GM18507 (cell line): Measurements from ENCODE around the gene GLT1D1.

Source experiments
- DNase-seq: peaks from one replicate; pipeline ENCODE4 v3.0.0; 2011; ENCODE audit warnings: low read depth; ENCODE audit not compliant: insufficient read length; ENCODE audit errors: extremely low spot score
- FAIRE-seq: peaks from 2 replicates; lab custom pipeline; 2011; peaks lifted over from hg19 to GRCh38; lab: Jason Lieb, UNC

Gene GLT1D1

DNA sequence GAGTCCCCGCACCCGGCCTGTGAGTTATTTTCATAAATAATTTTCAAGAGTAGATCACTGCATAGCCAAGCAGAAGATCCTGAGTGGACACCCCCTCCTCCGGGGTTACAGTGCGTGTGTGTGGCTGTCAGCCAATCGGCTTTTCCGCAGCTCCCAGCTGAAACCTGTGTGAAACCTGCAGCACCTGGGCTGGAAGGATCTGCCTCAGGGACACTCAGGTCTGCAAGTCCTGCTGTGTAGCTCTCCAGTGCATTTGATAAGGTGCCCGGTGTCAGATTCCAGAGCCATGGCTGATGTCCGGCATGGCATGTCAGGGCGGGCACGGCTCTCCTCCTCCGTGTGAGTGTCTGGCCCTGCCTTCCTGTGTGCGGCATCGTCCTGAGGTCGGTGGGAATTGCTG, 124.8 kb downstream of the GLT1D1 start:
- FAIRE-seq (no peak), DNase-seq (no peak)

- FAIRE-seq (no peak), DNase-seq (no peak)
These were observed 127.3 kb downstream of the GLT1D1 start for GRCh38 chr12:128980623-128981022.

DNA sequence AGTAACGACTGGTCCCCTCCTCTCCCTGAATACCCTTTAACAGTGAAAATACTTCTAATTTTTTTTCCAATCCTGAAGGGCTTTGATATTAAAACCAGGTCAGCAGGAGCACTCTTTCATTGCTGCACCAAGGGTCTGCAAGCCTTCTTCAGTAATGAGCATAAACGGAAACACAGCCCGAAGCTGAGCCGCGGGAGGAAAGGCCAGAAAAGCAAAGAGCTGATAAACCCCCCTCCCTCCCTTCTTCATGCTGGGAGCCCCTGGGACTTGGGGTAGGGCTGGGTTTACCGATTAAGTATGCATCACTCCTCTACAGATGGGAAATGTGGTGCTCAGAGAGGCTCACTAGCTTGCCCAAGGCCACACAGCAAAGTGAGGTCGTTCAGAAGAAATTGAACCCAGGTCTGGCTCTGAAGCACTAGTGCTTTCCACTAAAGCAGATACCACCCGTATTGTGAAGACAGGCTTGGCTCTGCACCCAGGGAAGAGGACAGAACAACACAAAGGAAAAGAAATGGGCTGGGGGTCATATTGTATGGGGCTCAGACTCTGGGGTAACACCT, 128.8 kb downstream of the GLT1D1 start:
- FAIRE-seq (no peak), DNase-seq (no peak)

DNA sequence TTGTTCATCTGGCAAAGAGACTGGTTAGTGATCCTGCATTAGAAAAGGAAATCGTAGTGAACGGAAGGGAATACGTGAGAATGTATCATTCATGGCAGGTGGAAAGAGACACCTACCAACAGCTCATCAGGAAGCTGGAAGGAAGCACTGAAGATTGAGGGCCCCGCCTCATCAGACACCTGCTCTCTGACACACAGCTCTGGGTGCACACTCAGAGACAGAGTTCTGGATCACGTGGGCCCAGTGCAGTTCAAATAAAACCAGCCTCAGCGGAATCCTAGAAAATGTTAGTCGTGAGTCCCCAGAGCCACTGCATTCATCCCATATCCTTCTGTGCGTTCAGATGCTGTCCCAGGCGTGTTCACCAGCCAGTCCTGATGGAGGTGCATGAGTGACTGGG, 129.7 kb downstream of the GLT1D1 start:
- no peak for DNase-seq
- FAIRE-seq: no peak

DNA sequence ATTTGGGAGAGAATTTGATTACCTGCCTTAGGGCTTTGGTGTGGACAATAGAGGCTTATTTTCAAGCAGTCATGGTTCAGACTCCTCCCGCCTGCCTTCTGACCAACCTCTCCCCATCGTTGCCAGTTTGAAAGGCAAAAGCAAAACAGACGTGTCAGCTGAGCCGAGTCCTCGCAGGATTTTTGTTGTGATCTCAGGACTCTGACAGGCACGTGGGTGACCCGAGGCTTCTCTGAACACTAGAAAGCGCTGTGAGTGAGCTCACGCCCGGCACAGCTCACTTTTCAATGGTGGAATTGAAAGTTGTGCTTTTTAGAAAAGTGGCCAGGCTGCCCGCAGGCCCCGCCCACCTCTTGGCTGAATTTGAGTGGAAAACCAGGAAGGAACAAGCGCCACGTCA, 130.1 kb downstream of the GLT1D1 start:
- DNase-seq (no peak), FAIRE-seq (no peak)

DNA sequence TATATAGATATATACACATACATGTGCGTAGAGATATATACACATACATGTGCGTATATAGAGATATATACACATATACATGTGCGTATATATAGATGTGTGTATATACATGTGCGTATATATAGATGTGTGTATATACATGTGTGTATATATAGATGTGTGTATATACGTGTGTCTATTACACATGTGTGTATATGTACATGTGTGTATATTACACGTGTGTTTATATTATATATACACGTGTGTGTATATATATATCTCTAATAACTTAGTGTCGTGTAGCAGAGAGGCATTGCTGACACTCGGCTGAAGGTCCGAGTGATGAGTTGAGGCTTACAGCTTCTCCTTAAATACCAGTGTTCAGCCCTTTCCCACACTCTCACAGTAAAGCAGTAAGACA, 133.7 kb downstream of the GLT1D1 start:
- FAIRE-seq (no peak), DNase-seq (no peak)

DNA sequence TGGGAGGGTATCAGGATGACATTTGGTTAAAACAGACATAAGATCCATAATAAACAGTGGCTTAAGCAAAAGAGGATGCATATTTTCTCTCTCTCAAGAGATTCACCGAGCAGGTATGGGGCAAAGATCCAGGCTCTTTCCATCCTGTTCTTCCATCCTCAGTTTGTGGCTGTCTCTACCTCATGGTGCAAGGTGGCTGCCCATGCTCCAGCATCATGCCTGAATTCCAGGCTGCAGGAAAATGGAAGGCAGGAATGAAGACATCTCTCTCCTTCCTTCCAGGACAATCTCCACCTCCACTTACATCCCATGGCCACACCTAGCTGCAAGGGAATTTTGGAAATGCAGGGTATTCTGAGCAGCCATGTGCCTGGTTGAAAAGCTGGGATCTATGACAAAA, 136.0 kb downstream of the GLT1D1 start:
- DNase-seq: no peak
- FAIRE-seq: no peak

- FAIRE-seq (no peak), DNase-seq (no peak)
These were observed 138.4 kb downstream of the GLT1D1 start for GRCh38 chr12:128991716-128992115.

DNA sequence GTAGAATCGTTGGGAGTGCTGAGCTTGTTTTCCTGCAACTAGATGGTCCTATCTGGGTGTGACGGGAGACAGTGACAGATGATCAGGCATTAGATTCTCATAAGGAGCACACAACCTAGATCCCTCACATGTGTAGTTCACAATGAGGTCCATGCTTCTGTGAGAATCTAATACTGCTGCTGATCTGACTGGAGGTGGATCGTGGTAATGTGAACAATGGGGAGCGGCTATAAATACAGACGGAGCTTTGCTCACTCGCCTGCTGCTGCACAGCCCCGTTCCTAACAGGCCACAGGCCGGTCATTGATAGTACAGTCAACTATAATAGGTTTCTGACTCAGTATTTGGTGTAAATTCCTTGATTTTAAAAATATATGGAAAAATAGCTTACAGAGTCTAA, 138.8 kb downstream of the GLT1D1 start:
- no peak for DNase-seq
- no peak for FAIRE-seq

GRCh38 chr12:128992550-128992949, 139.3 kb downstream of the GLT1D1 start:
- FAIRE-seq: no peak
- no peak for DNase-seq

- FAIRE-seq: no peak
- DNase-seq: no peak
These were observed 141.6 kb downstream of the GLT1D1 start for GRCh38 chr12:128994856-128995255.

GRCh38 chr12:128995619-128996018, 142.3 kb downstream of the GLT1D1 start:
- DNase-seq: no peak
- no peak for FAIRE-seq

- DNase-seq (no peak), FAIRE-seq (no peak)
These were observed 148.5 kb downstream of the GLT1D1 start for GRCh38 chr12:129001826-129002225.

DNA sequence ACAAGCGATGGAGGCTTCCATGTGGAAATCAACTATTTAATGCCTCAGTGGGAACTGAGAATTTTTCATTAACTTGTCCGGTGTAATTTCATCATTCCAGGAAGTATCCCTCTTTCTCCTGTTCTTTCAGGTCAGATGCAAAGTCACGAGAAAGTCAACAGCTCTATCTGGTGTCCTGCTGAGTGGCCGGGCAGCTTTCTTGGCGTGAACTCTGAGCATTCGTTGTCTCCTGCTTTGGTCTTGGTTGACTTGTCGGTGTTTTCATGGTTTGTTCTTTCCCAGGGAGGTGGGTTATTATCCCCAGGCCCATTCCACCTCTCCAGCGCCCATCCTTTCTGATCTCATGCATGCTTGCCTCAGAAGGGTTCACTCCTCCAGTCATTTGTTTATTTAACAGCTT, 149.1 kb downstream of the GLT1D1 start:
- DNase-seq (no peak), FAIRE-seq (no peak)

GRCh38 chr12:129005416-129005815, 152.1 kb downstream of the GLT1D1 start:
- no peak for FAIRE-seq

GRCh38 chr12:129005829-129006228, 152.6 kb downstream of the GLT1D1 start:
- DNase-seq (no peak), FAIRE-seq (no peak)

More at GRCh38 chr12:129005416-129005815, 152.1 kb downstream of the GLT1D1 start:
- no peak for DNase-seq

DNA sequence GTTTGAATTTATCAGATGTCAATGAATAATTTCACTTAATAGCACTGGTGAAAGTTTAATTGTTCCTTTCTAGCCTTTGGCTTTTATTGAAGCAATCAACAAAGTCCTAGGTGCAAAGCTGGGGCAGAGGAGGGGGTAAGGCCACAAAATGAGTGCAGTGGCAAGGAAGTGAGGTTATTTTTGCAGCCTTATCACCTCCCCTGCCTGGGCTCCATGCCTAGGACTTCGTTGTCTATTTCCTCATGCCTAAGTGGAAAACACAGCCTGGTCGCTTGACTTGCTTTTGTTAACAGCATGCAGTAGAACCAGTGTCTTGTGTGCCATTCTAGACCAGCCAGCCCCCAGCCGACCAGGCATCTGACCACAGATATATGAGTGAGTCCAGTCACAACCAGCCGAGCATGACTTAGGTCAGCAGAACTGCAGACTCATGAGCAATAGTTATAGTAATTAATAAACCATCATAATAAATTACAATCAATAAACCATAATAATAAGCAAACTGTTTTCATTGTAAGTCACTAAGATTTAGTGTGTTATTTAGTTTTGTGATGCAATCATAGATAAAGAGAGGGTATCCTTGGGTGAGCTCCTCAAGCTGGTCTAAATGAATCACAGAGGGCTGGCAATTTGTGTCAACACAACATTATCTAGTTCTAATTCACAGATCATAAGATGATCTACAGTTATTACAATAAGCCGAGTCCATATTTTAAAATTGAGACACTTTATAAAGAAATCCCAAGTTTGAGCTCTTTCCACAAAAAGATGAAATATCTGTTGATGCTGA, 156.8 kb downstream of the GLT1D1 start:
- DNase-seq (no peak), FAIRE-seq (no peak)

GRCh38 chr12:129016159-129016558, 162.9 kb downstream of the GLT1D1 start:
- DNase-seq (no peak), FAIRE-seq (no peak)

DNA sequence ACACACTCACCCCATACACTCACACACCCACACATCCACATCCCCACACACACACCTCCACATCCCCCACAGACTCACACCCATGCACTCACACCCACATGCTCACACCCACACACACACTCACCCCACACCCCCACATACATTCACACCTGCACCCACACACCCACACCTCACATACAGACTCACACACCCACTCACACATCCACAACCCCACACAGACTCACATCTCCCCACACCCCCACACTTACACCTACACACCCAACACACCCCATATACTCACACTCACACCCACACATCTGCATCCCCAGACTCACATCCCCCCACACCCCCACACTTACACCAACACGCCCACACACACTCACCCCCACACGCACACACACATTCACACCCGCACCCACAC, 171.8 kb downstream of the GLT1D1 start:
- no peak for FAIRE-seq
- no peak for DNase-seq

- FAIRE-seq (no peak), DNase-seq (no peak)
These were observed 175.6 kb downstream of the GLT1D1 start for GRCh38 chr12:129028844-129029243.
